ENCODE data around the gene CTDSP1. TPM values are rescaled to one million over a fixed set of nuclear protein-coding genes. Genes with fewer than 3 reads are reported as not detected.

CTDSP1 gene
- total and polyA plus RNA-seq, 8 donors = 122 to 160 (median 146) TPM

- peak in 2 of 4 donors; percentile 60 to 82 for DNase-seq
- H3K27ac ChIP-seq = peak overlapping the region; percentile 93 to 99
These were observed 29.1 kb upstream of the CTDSP1 start for GRCh38 chr2:218370410-218371063.

GRCh38 chr2:218371983-218372350, 27.7 kb upstream of the CTDSP1 start:
- peak overlapping the region; percentile 73 to 99 for H3K27ac ChIP-seq
- no peaks in the 10 kb centered on the region for H3K27me3 ChIP-seq
- no peak overlapping the region for H3K4me3 ChIP-seq
- peaks cover 24 to 63% of the 10 kb centered on the region in 2 donors for H3K4me1 ChIP-seq
- ATAC-seq (no peak), DNase-seq (no peak)
- no peaks in the 10 kb centered on the region for H3K36me3 ChIP-seq
- no peak for TF ChIP-seq CTCF (IDR thresholded peaks at IDR 0.05)
- H3K9me3 ChIP-seq = peaks cover 0 to 2% of the 10 kb centered on the region in 2 donors
- intact Hi-C loops (cut with DNase I) = no loop called here

More at GRCh38 chr2:218370410-218371063, 29.1 kb upstream of the CTDSP1 start:
- H3K4me3 ChIP-seq = no peak overlapping the region
- H3K4me1 ChIP-seq = peaks cover 24 to 67% of the 10 kb centered on the region in 2 donors
- no peak for TF ChIP-seq CTCF (IDR thresholded peaks at IDR 0.05)
- ATAC-seq = peak; percentile 26
- H3K9me3 ChIP-seq = peaks cover 0 to 6% of the 10 kb centered on the region in 2 donors
- H3K27me3 ChIP-seq = no peaks in the 10 kb centered on the region
- no peaks in the 10 kb centered on the region for H3K36me3 ChIP-seq
- intact Hi-C loops (cut with DNase I) = no loop called here

GRCh38 chr2:218374795-218375194, 24.9 kb upstream of the CTDSP1 start:
- DNase-seq = no peak
- intact Hi-C loops (cut with DNase I) = no loop called here

GRCh38 chr2:218375212-218375611, 24.5 kb upstream of the CTDSP1 start:
- intact Hi-C loops (cut with DNase I) = no loop called here
- DNase-seq (no peak), ATAC-seq (no peak)
- Histone ChIP-seq H3K9me3 (no peaks in the 10 kb centered on the region), H3K4me1 (peaks cover 5 to 49% of the 10 kb centered on the region in 2 donors), H3K27ac (no peak overlapping the region), H3K27me3 (no peaks in the 10 kb centered on the region), H3K36me3 (no peaks in the 10 kb centered on the region), H3K4me3 (no peak overlapping the region)
- TF ChIP-seq CTCF (IDR thresholded peaks at IDR 0.05) = no peak

More at GRCh38 chr2:218374795-218375194, 24.9 kb upstream of the CTDSP1 start:
- Histone ChIP-seq H3K36me3 (no peaks in the 10 kb centered on the region), H3K4me3 (no peak overlapping the region), H3K27me3 (no peaks in the 10 kb centered on the region), H3K4me1 (peaks cover 10 to 53% of the 10 kb centered on the region in 2 donors), H3K27ac (no peak overlapping the region), H3K9me3 (no peaks in the 10 kb centered on the region)
- no peak for TF ChIP-seq CTCF (IDR thresholded peaks at IDR 0.05)
- no peak for ATAC-seq

GRCh38 chr2:218378053-218378452, 21.6 kb upstream of the CTDSP1 start:
- no peak for TF ChIP-seq CTCF (IDR thresholded peaks at IDR 0.05)
- intact Hi-C loops (cut with DNase I) = no loop called here
- Histone ChIP-seq H3K4me3 (no peak overlapping the region), H3K9me3 (no peaks in the 10 kb centered on the region), H3K4me1 (peaks cover 0 to 32% of the 10 kb centered on the region in 2 donors), H3K27me3 (no peaks in the 10 kb centered on the region), H3K27ac (peak overlapping the region in 1 of 2 donors; percentile 69), H3K36me3 (no peaks in the 10 kb centered on the region)
- no peak for DNase-seq
- ATAC-seq = peak; percentile 40

Data from left lung (tissue), 10 donors.